HepG2 (cell line): Measurements from ENCODE around the gene LEMD3. TPM values are rescaled to one million over a fixed set of nuclear protein-coding genes. Genes with fewer than 3 reads are reported as not detected.

ENCODE experiments used
- ATAC-seq: fragments of 200-7000 bp; cut with Tn5 transposase; 3 replicates; pipeline ENCODE4 v1.9.1; 2020; ENCODE audit warnings: mild to moderate bottlenecking, moderate library complexity
- BruUV-seq: library from RNA; stranded (reverse); fragments of 400-500 nt; replicated peaks from 2 replicates; lab custom pipeline; 2021; lab: Mats Ljungman, UMichigan
- CTCF ChIA-PET: fragments of 300-600 bp; formaldehyde crosslinking; extraction: SDS; loops from one replicate; lab custom pipeline; 2021; ENCODE audit warnings: low total read pairs, inconsistent platforms, low intra/inter-chr PET ratio; lab: Yijun Ruan, JAX
- POLR2A ChIA-PET: fragments of 350-600 bp; sonication (Branson Sonifier 250); formaldehyde crosslinking; loops from one replicate; lab custom pipeline; 2020; ENCODE audit warnings: antibody characterized with exemption, inconsistent platforms; lab: Yijun Ruan, JAX
- DNase-seq: peaks from one replicate; pipeline ENCODE4 v3.0.0-alpha.2; 2015; ENCODE audit warnings: low spot score
- FAIRE-seq: peaks from 3 replicates; lab custom pipeline; 2011; peaks lifted over from hg19 to GRCh38; lab: Jason Lieb, UNC
- H2AFZ ChIP-seq: one replicate; pipeline ENCODE4 v1.6.1; 2011; ENCODE audit warnings: low read length, inconsistent platforms
- H3K27ac ChIP-seq: fragments of 300-600 bp; 3 replicates; pipeline ENCODE4 v1.8.0; 2011; ENCODE audit warnings: mixed run types, mild to moderate bottlenecking, mixed read lengths, low read length, inconsistent platforms; ENCODE audit not compliant: insufficient read depth; ENCODE audit errors: extremely low read length
- H3K27me3 ChIP-seq, 2 experiments: fragments of 200-600 bp in 1 of 2; 2 replicates in 1 of 2; 3 replicates in 1 of 2; pipeline versions ENCODE4 v1.6.0 to v1.8.0; 2011; ENCODE audit warnings: low read length in 2 of 2, mild to moderate bottlenecking in 2 of 2, moderate library complexity in 2 of 2, inconsistent platforms in 1 of 2; ENCODE audit not compliant: insufficient read depth in 2 of 2, control insufficient read depth in 1 of 2
- H3K36me3 ChIP-seq, 2 experiments: fragments of 200-600 bp in 1 of 2; replicated peaks in 1 of 2; 2 replicates in 1 of 2; 3 replicates in 1 of 2; pipeline versions ENCODE4 v1.5.1 to v1.8.0; 2011; ENCODE audit warnings: low read length in 2 of 2, inconsistent platforms in 1 of 2; ENCODE audit not compliant: insufficient read depth in 2 of 2, control insufficient read depth in 1 of 2
- H3K4me1 ChIP-seq: 2 replicates; pipeline ENCODE4 v1.5.1; 2012; ENCODE audit warnings: low read length, inconsistent platforms; ENCODE audit not compliant: insufficient read depth
- H3K4me2 ChIP-seq: 2 replicates; pipeline ENCODE4 v1.6.0; 2011; ENCODE audit warnings: low read depth, low read length, inconsistent platforms
- H3K4me3 ChIP-seq, 3 experiments: fragments of 200-600 bp in 1 of 3; sonication (generic), shearing (Covaris generic) in 1 of 3; replicated peaks in 1 of 3; 2 replicates each; pipeline ENCODE4 v1.5.1; 2011 to 2016; ENCODE audit warnings: low read length in 3 of 3, inconsistent platforms in 2 of 3, low read depth in 2 of 3, mild to moderate bottlenecking in 2 of 3, control low read depth in 1 of 3, mixed read lengths in 1 of 3; ENCODE audit not compliant: insufficient read depth in 1 of 3
- H3K79me2 ChIP-seq: one replicate; pipeline ENCODE4 v1.6.1; 2011; ENCODE audit warnings: low read length, inconsistent platforms; ENCODE audit not compliant: insufficient read depth
- H3K9ac ChIP-seq: 2 replicates; pipeline ENCODE4 v1.6.0; 2011; ENCODE audit warnings: mild to moderate bottlenecking, low read depth, low read length, inconsistent platforms; ENCODE audit not compliant: insufficient read depth
- H3K9me3 ChIP-seq: 2 replicates; pipeline ENCODE4 v1.5.1; 2012; ENCODE audit warnings: mild to moderate bottlenecking, low read length
- H4K20me1 ChIP-seq: 2 replicates; pipeline ENCODE4 v1.6.0; 2011; ENCODE audit warnings: inconsistent platforms, mild to moderate bottlenecking, low read length, moderate library complexity; ENCODE audit not compliant: insufficient read depth
- ETV6 ChIP-seq: sonication (generic); formaldehyde crosslinking; conservative IDR thresholded peaks from 2 replicates; pipeline ENCODE4 v1.4.0; 2020; ENCODE audit warnings: missing genetic modification reagents
- FOXA3 ChIP-seq: IDR thresholded peaks from 2 replicates; pipeline ENCODE4 v1.6.1; 2016; ENCODE audit warnings: missing genetic modification reagents, missing compliant biosample characterization
- MED1 ChIP-seq: sonication (generic); formaldehyde crosslinking; IDR thresholded peaks from 2 replicates; pipeline ENCODE4 v1.4.0; 2020; ENCODE audit warnings: missing genetic modification reagents
- PLRG1 ChIP-seq: fragments of 450-650 bp; conservative IDR thresholded peaks from 2 replicates; pipeline ENCODE4 v1.6.1; 2016
- YEATS2 ChIP-seq: sonication (generic); formaldehyde crosslinking; IDR thresholded peaks from 2 replicates; pipeline ENCODE4 v1.4.0; 2020; ENCODE audit warnings: missing genetic modification reagents, borderline replicate concordance
- WGBS: methylation state at CpG from one replicate; pipeline ENCODE4 v1.1.6; 2017; ENCODE audit warnings: low lambda C conversion rate; 5-methylcytosine and 5-hydroxymethylcytosine counted together
- in situ Hi-C: cut with HindIII; loops from 2 replicates; pipeline ENCODE4 v1.10.0; 2017; ENCODE audit warnings: low pct_unique_long_range_greater_than_20kb; ENCODE audit not compliant: extremely low pct_ligation_motif_present
- intact Hi-C: fragments of 100-400 bp; cut with micrococcal nuclease; formaldehyde crosslinking; loops from one replicate; pipeline ENCODE4 v1.10.0; 2022; ENCODE audit not compliant: unreplicated experiment
- polyA plus RNA-seq, 8 experiments: library from polyadenylated mRNA; depleted of rRNA in 3 of 8; stranded (reverse) in 7 of 8; unstranded in 1 of 8; fragments of >200 nt; fragmentation: Illumina TruSeq in 4 of 8; extraction: Trizol in 4 of 8; gene quantifications; 2 replicates each; pipeline versions ENCODE4 v1.2.1 to v1.2.3, GENCODE V29; 2011 to 2016; ENCODE audit warnings: low read depth in 4 of 8, missing spikeins in 1 of 8, mixed read lengths in 1 of 8; ENCODE audit not compliant: insufficient read depth in 1 of 8
- total RNA-seq, 5 experiments: library from RNA; depleted of rRNA; stranded (reverse); fragments of >200 nt; fragmentation: Illumina TruSeq; extraction: Trizol; gene quantifications; 2 replicates each; pipeline ENCODE4 v1.2.3, GENCODE V29; 2016; ENCODE audit warnings: low read depth in 1 of 5
- TF ChIP-seq, protein P1 (sequence below): sonication (generic); formaldehyde crosslinking; IDR thresholded peaks from 2 replicates; pipeline ENCODE4 v1.4.0; 2020; ENCODE audit warnings: mild to moderate bottlenecking, low read depth, missing genetic modification reagents

The LEMD3 gene
- total and polyA plus RNA-seq, 2 of the 13 experiments (the other 11 are each of a cell fraction or from before 2014, with no cell fraction given), result 9.3 to 18.7 TPM

DNA sequence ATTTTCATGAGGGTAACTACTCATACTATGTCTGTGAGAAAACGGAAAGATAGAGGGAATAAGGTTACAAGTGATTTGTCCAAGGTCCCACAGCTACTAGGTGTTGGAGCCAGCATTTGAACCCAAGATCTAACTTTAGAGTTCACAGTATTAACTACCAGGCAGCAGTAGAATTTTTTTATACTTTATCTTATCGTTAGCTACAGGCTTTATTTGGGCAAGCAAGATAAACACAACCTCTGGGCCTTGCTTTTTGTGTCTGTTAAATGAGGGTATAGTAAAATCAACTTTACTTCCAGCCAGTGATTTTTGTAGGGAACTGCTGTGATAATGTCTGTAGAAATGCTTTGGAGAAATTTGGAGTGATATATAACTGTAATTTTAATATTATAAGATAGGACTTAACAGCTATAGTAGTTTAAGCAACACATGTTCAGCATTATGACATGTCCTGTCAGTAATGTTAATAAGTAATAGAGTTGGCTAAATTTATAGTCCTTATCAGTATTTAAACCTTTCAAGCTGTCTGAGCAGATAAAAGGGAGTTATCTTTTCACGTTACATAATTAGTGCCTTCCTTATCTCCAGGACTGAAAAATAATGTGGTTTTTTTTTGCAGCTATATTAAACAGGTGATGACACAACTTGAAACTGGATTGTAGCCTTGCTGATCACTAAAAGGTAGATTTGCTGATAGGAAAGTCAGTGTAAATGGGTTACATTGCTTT, 12.8 kb downstream of the LEMD3 start (continued):
- TF ChIP-seq, protein P1, sequence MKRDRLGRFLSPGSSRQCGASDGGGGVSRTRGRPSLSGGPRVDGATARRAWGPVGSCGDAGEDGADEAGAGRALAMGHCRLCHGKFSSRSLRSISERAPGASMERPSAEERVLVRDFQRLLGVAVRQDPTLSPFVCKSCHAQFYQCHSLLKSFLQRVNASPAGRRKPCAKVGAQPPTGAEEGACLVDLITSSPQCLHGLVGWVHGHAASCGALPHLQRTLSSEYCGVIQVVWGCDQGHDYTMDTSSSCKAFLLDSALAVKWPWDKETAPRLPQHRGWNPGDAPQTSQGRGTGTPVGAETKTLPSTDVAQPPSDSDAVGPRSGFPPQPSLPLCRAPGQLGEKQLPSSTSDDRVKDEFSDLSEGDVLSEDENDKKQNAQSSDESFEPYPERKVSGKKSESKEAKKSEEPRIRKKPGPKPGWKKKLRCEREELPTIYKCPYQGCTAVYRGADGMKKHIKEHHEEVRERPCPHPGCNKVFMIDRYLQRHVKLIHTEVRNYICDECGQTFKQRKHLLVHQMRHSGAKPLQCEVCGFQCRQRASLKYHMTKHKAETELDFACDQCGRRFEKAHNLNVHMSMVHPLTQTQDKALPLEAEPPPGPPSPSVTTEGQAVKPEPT (CRISPR knock-in tag), result no peak
- TF ChIP-seq, all 625 proteins: peak for 2

DNA sequence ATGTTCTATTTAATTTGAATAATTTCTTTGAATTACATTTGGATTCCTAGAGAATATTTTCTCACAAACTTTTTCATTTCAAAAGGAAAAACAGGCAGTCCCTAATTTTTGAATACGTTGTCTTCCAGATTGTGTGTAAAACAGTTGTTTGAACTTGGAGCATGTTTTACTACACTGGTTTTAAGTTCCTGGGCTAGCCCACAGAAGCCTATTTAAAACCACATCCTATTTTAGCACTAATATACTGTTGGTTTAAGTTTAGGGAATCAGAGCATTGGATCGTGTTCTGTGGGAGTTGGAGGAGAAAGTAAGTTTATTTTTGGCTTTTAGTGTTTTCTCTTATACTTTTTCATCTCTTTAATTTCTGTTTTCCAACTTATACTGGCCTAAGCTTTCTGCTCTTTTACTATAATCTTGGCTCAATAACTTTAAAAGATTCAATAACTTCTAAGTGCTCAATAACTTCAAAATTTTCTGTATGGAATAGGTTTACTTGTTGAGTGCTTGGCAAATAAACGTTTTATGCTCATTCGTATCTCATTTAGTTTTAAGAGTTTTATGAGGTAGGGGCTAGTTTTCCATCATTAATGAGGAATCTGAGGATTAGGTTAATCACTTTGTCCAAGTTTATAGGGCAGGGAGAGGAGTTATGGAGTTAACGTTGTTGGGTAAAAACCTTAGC, 14.9 kb downstream of the LEMD3 start:
- Histone ChIP-seq H3K9ac (no peak overlapping the region), H3K36me3 (peaks cover 1 to 4% of the 10 kb centered on the region in 2 experiments; a peak in 2 of 5 replicates), H3K79me2 (peaks cover 39% of the 10 kb centered on the region), H4K20me1 (peaks cover 12% of the 10 kb centered on the region), H3K4me3 (no peak overlapping the region), H3K9me3 (no peaks in the 10 kb centered on the region), H3K27ac (no peak overlapping the region), H3K4me2 (no peak overlapping the region), H3K27me3 (no peaks in the 10 kb centered on the region), H2AFZ (no peak overlapping the region), H3K4me1 (peaks cover 42% of the 10 kb centered on the region)
- intact Hi-C loops (no loop called here), in situ Hi-C loops (no loop called here)
- no TSS peak for BruUV-seq
- FAIRE-seq, result no peak
- no peak for TF ChIP-seq PLRG1
- TF ChIP-seq YEATS2 (CRISPR knock-in tag), result no peak
- no peak for TF ChIP-seq MED1 (CRISPR knock-in tag)
- TF ChIP-seq ETV6 (CRISPR knock-in tag), result no peak
- no peak for TF ChIP-seq FOXA3 (CRISPR knock-in tag)
- 94% methylated on average over 5 of the region's 5 CpGs for WGBS
- POLR2A ChIA-PET, result interaction anchor here (1.3 kb wide), 1 partner anchor 15 kb away, joined by 3 read pairs; the partner anchor contains the start of gene LEMD3
- no peak for DNase-seq
- CTCF ChIA-PET, result no interaction called here
- no peak for ATAC-seq
